ENCODE results near the gene IFI16.

- TF ChIP-seq CTCF (IDR thresholded peaks at IDR 0.05) (no peak), POLR2A (IDR thresholded peaks at IDR 0.05) (no peak)
Measured at GRCh38 chr1:159084152-159084551, 74.4 kb downstream of the IFI16 start.

Data from adrenal gland (tissue), 5 donors.